Peyer's patch (tissue), 4 donors: ENCODE results near the gene RAB24.

Experiments used
- POLR2A ChIP-seq, 2 donors: fragments of 450-650 bp; IDR thresholded peaks; one replicate each; pipeline ENCODE4 v1.5.1; 2017; ENCODE audit warnings: antibody characterized with exemption in 2 of 2, mild to moderate bottlenecking in 2 of 2, moderate library complexity in 2 of 2
- TF ChIP-seq, protein P1 (sequence below), 6 experiments: fragments of 450-650 bp in 4 of 6; fragments of 200-600 bp in 2 of 6; sonication (generic) in 1 of 6; IDR thresholded peaks; one replicate each; pipeline ENCODE4 v1.5.1; 2017 to 2019; ENCODE audit warnings: antibody characterized with exemption in 6 of 6, mild to moderate bottlenecking in 3 of 6, moderate library complexity in 1 of 6

DNA sequence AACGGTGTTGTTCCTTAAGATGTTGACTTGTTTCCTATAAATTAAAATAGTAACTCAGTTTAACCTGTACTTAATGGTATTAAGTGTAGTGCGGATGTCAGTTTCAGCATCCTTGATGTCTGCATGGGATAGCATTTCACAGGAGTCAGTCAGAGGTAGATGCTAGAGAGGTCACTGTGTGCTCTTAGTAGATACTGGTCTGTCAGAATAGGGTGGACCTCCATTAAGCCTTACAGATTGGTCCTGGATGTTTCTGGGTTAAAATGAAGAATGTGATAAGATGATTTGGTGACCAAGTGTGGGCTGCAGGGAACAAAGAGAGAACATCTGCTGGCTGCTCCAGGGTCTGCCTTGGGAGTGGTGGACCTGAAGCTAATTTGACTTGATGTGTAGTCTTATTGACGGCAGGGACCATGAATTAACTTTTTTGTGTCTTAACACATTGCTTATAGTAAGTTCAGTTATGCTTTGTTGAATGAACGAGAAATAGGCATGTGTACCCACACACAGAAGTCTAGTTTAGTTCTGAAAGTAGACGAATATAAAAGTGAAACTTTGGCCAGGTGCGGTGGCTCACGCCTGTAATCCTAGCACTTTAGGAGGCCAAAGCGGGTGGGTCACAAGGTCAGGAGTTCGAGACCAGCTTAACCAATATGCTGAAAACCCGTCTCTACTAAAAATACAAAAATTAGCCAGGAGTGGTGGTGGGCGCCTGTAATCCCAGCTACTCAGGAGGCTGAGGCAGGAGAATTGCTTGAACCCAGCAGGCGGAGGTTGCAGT lies 12.5 kb downstream of the RAB24 start:
- TF ChIP-seq POLR2A (IDR thresholded peaks at IDR 0.05) = no peak
- TF ChIP-seq, protein P1, sequence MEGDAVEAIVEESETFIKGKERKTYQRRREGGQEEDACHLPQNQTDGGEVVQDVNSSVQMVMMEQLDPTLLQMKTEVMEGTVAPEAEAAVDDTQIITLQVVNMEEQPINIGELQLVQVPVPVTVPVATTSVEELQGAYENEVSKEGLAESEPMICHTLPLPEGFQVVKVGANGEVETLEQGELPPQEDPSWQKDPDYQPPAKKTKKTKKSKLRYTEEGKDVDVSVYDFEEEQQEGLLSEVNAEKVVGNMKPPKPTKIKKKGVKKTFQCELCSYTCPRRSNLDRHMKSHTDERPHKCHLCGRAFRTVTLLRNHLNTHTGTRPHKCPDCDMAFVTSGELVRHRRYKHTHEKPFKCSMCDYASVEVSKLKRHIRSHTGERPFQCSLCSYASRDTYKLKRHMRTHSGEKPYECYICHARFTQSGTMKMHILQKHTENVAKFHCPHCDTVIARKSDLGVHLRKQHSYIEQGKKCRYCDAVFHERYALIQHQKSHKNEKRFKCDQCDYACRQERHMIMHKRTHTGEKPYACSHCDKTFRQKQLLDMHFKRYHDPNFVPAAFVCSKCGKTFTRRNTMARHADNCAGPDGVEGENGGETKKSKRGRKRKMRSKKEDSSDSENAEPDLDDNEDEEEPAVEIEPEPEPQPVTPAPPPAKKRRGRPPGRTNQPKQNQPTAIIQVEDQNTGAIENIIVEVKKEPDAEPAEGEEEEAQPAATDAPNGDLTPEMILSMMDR (IDR thresholded peaks at IDR 0.05) = no peak
